ENCODE results near the gene CAMK1G.

CAMK1G gene

DNA sequence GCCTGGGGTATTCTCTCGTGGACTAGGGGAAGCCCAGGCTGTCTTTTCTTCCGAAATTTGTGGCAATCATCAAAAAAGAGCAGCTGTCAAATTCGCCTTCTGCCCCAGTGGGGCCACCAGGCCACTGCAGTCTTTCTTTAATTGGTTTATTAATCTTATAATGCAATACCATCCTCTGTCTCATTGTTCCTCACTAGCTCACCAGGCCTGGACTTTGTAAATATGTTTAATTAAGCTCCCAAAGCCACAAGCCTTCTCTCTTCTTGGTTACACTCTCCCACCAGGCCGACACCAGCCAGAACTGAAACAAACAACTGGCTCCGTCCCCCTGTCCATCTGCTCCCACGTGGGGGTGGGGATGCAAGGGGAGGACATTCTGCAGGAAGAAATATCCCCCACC lies 22.0 kb upstream of the CAMK1G start:
- H3K4me3 ChIP-seq (ENCODE audit: low read depth, low read length): no peak overlapping the region
- DNase-seq (ENCODE audit: low read depth): no peak
- TF ChIP-seq, protein P1, sequence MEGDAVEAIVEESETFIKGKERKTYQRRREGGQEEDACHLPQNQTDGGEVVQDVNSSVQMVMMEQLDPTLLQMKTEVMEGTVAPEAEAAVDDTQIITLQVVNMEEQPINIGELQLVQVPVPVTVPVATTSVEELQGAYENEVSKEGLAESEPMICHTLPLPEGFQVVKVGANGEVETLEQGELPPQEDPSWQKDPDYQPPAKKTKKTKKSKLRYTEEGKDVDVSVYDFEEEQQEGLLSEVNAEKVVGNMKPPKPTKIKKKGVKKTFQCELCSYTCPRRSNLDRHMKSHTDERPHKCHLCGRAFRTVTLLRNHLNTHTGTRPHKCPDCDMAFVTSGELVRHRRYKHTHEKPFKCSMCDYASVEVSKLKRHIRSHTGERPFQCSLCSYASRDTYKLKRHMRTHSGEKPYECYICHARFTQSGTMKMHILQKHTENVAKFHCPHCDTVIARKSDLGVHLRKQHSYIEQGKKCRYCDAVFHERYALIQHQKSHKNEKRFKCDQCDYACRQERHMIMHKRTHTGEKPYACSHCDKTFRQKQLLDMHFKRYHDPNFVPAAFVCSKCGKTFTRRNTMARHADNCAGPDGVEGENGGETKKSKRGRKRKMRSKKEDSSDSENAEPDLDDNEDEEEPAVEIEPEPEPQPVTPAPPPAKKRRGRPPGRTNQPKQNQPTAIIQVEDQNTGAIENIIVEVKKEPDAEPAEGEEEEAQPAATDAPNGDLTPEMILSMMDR (IDR thresholded peaks at IDR 0.05; ENCODE audit: control insufficient read depth, extremely low read depth, insufficient read depth): no peak

DNA sequence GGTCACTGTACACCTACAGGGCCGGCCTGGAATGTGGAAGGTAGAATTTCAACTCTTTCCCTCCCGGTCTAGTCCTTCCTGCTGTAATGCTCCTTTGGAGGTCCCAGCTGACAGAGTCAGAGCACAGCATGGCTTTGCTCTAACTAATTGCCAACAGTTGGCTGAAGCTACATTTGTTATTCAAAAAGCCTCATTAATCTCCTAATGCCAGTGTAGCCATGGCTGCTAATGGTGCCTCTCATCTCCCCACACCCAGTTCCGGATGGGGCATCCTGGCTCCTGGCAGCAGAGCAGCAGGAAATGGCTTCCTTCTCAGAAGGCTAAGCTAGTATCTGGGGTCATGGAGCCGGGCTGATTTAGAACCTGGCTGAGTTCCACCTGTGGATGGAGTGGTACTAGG lies 18.7 kb upstream of the CAMK1G start:
- TF ChIP-seq, protein P1 (IDR thresholded peaks at IDR 0.05; ENCODE audit: control insufficient read depth, extremely low read depth, insufficient read depth): no peak
- no peak overlapping the region for H3K4me3 ChIP-seq (ENCODE audit: low read depth, low read length)
- DNase-seq (ENCODE audit: low read depth): no peak

DNA sequence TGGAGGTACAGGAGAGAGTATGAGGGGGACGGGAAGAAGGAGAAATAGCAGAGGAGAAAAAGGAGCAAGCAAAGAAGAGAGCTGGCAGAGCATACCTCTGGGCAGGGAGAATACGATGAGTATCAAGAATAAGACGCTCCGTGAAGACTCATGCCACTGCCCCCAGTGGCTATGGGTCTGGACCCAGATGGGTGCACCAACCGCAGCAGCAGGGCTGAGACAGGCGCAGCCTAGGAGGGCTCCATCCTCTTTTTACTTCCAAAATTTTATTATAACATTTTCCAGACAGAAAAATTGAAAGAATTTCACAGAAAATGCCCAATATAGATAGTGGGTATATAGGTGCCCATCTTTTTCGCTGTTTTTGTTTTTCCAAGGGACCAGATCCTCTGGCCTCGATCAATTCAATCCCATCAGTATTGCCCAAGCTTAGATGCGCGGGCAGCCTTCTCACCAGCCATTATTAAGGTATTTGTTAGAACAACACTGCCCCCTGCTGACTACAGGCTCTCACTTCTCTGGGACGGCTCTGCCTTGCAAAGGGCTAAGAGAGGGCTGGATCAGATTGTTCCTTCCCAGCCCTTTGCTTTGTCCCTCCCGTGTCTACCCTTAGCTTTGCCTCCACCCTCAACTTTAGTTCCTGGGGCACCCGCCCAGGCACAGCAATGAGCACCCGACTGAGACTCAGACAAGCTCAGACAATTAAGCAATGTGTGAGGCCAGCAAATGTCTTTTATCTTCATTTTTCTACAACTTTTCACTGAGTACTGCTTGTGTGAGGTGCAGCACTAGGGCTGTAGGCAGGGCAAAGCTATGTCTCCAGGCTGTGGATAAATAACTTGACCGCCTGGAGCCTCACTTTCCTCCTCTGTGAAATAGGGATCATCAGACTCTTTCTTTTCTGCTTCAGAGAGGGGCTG lies 17.5 kb upstream of the CAMK1G start:
- TF ChIP-seq, protein P1 (IDR thresholded peaks at IDR 0.05; ENCODE audit: control insufficient read depth, extremely low read depth, insufficient read depth): peak; percentile 94
- no peak overlapping the region for H3K4me3 ChIP-seq (ENCODE audit: low read depth, low read length)
- DNase-seq (ENCODE audit: low read depth): peak; percentile 52

DNA sequence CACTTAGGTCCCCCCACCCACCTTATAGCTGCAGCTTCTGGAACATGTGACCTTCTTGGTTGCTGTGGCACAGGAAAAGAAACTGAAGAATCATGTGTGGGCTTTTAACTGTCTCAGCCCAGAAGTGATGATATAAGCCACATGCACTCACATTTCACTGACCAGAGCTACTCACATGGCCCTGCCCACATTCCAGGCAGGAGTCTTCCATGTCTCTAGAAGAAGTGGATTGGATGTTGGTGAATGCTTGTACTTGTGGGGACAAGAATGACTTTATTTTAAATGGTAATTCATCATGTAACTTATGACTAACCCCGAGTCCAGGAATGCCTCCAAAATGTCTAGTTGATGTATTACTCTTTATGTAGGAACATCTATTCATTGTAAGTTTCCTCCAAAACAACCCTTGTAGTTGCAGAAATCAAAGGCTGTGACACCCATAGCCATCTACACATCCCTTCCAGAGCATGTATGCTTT lies 15.8 kb upstream of the CAMK1G start:
- H3K4me3 ChIP-seq (ENCODE audit: low read depth, low read length): no peak overlapping the region
- TF ChIP-seq, protein P1 (IDR thresholded peaks at IDR 0.05; ENCODE audit: control insufficient read depth, extremely low read depth, insufficient read depth): no peak
- DNase-seq (ENCODE audit: low read depth): no peak

DNA sequence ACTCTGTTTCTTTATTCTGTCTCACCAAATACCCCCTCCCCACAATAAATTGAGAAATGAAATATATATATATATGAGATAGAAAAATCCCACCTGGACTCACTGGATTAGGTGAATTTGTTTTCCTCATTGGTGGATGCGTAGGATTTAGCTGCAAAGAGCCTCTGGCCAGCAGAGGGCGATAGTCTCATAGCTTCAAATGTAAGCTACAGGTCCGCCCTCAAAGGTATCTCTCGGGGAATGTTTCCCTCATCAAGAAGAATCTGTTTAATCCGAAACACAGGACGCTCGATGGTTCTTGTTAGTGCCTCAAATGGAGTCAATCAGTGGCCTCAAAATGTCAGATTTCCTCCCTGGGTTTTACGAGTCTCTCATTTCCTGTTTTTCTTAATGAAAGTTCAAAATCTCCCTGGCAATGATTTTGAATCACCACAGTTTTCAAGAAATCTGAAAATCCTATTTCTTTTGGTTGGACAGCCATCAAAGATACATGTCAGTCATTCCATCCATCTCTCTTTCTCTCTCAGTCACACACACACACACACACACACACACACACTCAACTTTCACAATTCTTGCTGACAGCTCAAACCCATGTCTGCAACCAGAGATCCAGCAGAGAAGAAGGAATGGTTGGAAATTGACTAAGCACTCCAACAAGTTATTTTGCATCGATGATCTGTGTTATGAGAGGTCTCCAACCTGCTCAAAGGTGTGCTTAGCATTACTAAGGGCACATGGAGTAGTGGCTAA lies 13.9 kb upstream of the CAMK1G start:
- H3K4me3 ChIP-seq (ENCODE audit: low read depth, low read length): no peak overlapping the region
- TF ChIP-seq, protein P1 (IDR thresholded peaks at IDR 0.05; ENCODE audit: control insufficient read depth, extremely low read depth, insufficient read depth): peak; percentile 88
- peak; percentile 66 for DNase-seq (ENCODE audit: low read depth)

DNA sequence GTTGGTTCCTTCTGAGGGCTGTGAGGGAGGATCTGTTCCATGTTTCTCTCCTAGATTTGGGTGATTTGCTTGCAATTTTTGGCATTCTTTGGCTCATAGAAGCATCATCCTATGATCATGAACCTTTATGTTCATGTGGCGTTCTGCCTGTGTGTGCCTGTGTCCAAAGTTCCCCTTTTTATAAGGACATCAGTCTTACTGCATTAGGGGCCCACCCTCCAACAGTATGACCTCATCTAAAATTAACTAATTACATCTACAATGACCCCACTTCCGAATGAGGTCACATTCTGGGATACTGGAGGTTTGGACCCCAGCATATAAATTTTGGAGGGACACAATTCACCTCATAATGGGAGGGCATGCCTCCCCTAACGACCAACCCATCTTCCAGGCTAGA lies 12.8 kb upstream of the CAMK1G start:
- H3K4me3 ChIP-seq (ENCODE audit: low read depth, low read length): no peak overlapping the region
- DNase-seq (ENCODE audit: low read depth): no peak
- TF ChIP-seq, protein P1 (IDR thresholded peaks at IDR 0.05; ENCODE audit: control insufficient read depth, extremely low read depth, insufficient read depth): no peak
